Mesothelial cell of epicardium (in vitro differentiated cells): ENCODE data around the gene BMPER. TPM values are rescaled to one million over a fixed set of nuclear protein-coding genes. Genes with fewer than 3 reads are reported as not detected.

Source experiments
- DNase-seq, 2 experiments: peaks; one replicate each; pipeline ENCODE4 v3.0.0; 2021; ENCODE audit warnings: low spot score in 2 of 2; ENCODE audit not compliant: unreplicated experiment in 2 of 2
- H3K27ac Mint-ChIP-seq: 2 replicates; pipeline ENCODE4 v1.8.0; 2021; ENCODE audit warnings: mixed read lengths
- H3K27me3 Mint-ChIP-seq: 2 replicates; pipeline ENCODE4 v1.8.0; 2021; ENCODE audit warnings: low read depth, mixed read lengths
- H3K36me3 Mint-ChIP-seq: 2 replicates; pipeline ENCODE4 v1.8.0; 2021; ENCODE audit warnings: mixed read lengths
- H3K4me1 Mint-ChIP-seq: 2 replicates; pipeline ENCODE4 v1.8.0; 2021; ENCODE audit warnings: mixed read lengths
- H3K4me3 Mint-ChIP-seq: 2 replicates; pipeline ENCODE4 v1.8.0; 2021; ENCODE audit warnings: mild to moderate bottlenecking, moderate library complexity, mixed read lengths
- H3K9me3 Mint-ChIP-seq: 2 replicates; pipeline ENCODE4 v1.8.0; 2021; ENCODE audit warnings: mixed read lengths
- CTCF ChIP-seq: fragments of 200-600 bp; sonication (generic); IDR thresholded peaks from one replicate; pipeline ENCODE4 v1.5.0; 2021; ENCODE audit warnings: antibody characterized with exemption; ENCODE audit not compliant: unreplicated experiment
- total RNA-seq: library from RNA; stranded (reverse); gene quantifications from 3 replicates; pipeline ENCODE4 v1.2.1, GENCODE V29; 2021

Gene BMPER
- total RNA-seq, 1 donor from 2014 or later, result 1.7 TPM

GRCh38 chr7:34016876-34017275 lies 111.5 kb downstream of the BMPER start:
- TF ChIP-seq CTCF, result no peak
- Mint-ChIP-seq H3K9me3 (no peaks in the 10 kb centered on the region), H3K4me1 (peaks cover 4% of the 10 kb centered on the region), H3K4me3 (no peak overlapping the region), H3K27ac (no peak overlapping the region), H3K27me3 (no peaks in the 10 kb centered on the region), H3K36me3 (no peaks in the 10 kb centered on the region)
- DNase-seq, result no peak

- Mint-ChIP-seq H3K4me1 (no peaks in the 10 kb centered on the region), H3K27ac (no peak overlapping the region), H3K9me3 (no peaks in the 10 kb centered on the region)
Measured at GRCh38 chr7:34019301-34019790, 114.0 kb downstream of the BMPER start.

DNA sequence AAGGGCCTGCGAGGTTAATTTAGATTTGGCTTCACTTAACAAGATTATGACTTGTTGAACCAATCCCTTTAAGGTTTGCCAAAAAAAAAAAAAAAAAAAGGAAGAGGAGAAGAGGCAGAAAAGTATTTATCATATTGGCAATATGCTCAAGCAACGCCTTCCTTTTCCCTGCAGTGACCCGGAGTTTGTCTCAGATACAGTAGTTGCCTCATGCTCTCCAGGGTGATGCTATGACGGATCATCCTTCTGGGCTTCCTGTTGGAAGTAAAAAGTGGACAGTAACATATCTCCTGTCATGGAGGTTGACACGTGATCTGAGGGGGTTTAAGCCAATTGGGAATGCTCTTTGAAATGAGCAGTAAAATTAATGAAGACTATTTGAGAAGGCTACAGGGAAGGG lies 117.3 kb downstream of the BMPER start:
- H3K4me1 Mint-ChIP-seq, result no peaks in the 10 kb centered on the region
- TF ChIP-seq CTCF, result no peak
- no peak overlapping the region for H3K4me3 Mint-ChIP-seq
- no peaks in the 10 kb centered on the region for H3K9me3 Mint-ChIP-seq
- H3K36me3 Mint-ChIP-seq, result no peaks in the 10 kb centered on the region
- DNase-seq, result no peak
- no peaks in the 10 kb centered on the region for H3K27me3 Mint-ChIP-seq
- no peak overlapping the region for H3K27ac Mint-ChIP-seq

More at GRCh38 chr7:34019301-34019790, 114.0 kb downstream of the BMPER start:
- no peak overlapping the region for H3K4me3 Mint-ChIP-seq
- no peaks in the 10 kb centered on the region for H3K36me3 Mint-ChIP-seq
- no peaks in the 10 kb centered on the region for H3K27me3 Mint-ChIP-seq
- DNase-seq, result no peak
- TF ChIP-seq CTCF, result no peak

DNA sequence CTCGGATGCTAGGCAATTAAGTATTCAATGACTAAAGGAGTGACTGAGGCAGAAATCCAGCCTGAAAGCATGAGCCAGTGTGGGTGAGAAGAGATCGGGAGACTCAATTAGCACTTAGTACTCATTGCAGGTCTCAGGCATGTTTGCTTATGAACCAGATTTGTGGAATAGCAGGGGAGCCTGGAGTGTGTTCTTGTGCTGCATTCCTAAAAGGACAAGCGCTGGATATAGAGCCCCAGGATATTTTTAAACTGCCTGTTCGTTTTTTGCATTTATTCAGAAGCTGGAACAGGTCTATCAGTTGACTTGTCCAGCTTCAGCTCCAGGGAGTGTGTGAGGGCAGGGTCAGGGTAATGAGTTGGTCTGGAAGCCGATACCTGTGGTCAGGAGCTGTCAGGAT lies 120.3 kb downstream of the BMPER start:
- H3K36me3 Mint-ChIP-seq, result no peaks in the 10 kb centered on the region
- H3K4me3 Mint-ChIP-seq, result no peak overlapping the region
- no peak for DNase-seq
- TF ChIP-seq CTCF, result no peak
- H3K27ac Mint-ChIP-seq, result no peak overlapping the region
- no peaks in the 10 kb centered on the region for H3K27me3 Mint-ChIP-seq
- H3K9me3 Mint-ChIP-seq, result no peaks in the 10 kb centered on the region
- no peaks in the 10 kb centered on the region for H3K4me1 Mint-ChIP-seq

GRCh38 chr7:34026481-34027190 lies 121.3 kb downstream of the BMPER start:
- H3K4me1 Mint-ChIP-seq, result no peaks in the 10 kb centered on the region
- no peak for DNase-seq
- TF ChIP-seq CTCF, result no peak
- no peaks in the 10 kb centered on the region for H3K27me3 Mint-ChIP-seq
- H3K4me3 Mint-ChIP-seq, result no peak overlapping the region
- no peaks in the 10 kb centered on the region for H3K36me3 Mint-ChIP-seq
- no peaks in the 10 kb centered on the region for H3K9me3 Mint-ChIP-seq
- H3K27ac Mint-ChIP-seq, result no peak overlapping the region
